ENCODE data around the gene DCAF10. TPM values are rescaled to one million over a fixed set of nuclear protein-coding genes. Genes with fewer than 3 reads are reported as not detected.

DCAF10 gene
- total and polyA plus RNA-seq, 10 of the 15 experiments (the other 5 are each of a cell fraction or from before 2014, with no cell fraction given) = 3.9 to 21.7 (median 9.8) TPM

GRCh38 chr9:37818849-37819248, 18.3 kb downstream of the DCAF10 start:
- no peaks in the 10 kb centered on the region for H3K9me3 ChIP-seq (replicated peaks; ENCODE audit: control insufficient read depth, insufficient read depth, low read length)
- no peak overlapping the region for H2AFZ ChIP-seq (ENCODE audit: control insufficient read depth, low read depth, low read length)
- H3K27me3 ChIP-seq (replicated peaks in 1 of 2; ENCODE audit: control insufficient read depth in 2 of 2, insufficient read depth in 2 of 2, low read length in 1 of 2) = no peaks in the 10 kb centered on the region
- TF ChIP-seq, protein P1, sequence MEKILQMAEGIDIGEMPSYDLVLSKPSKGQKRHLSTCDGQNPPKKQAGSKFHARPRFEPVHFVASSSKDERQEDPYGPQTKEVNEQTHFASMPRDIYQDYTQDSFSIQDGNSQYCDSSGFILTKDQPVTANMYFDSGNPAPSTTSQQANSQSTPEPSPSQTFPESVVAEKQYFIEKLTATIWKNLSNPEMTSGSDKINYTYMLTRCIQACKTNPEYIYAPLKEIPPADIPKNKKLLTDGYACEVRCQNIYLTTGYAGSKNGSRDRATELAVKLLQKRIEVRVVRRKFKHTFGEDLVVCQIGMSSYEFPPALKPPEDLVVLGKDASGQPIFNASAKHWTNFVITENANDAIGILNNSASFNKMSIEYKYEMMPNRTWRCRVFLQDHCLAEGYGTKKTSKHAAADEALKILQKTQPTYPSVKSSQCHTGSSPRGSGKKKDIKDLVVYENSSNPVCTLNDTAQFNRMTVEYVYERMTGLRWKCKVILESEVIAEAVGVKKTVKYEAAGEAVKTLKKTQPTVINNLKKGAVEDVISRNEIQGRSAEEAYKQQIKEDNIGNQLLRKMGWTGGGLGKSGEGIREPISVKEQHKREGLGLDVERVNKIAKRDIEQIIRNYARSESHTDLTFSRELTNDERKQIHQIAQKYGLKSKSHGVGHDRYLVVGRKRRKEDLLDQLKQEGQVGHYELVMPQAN (conservative IDR thresholded peaks at IDR 0.05) = no peak
- TF ChIP-seq ZSCAN29 (IDR thresholded peaks at IDR 0.05) = no peak
- TF ChIP-seq YBX1 (IDR thresholded peaks at IDR 0.05) = no peak
- no peak for TF ChIP-seq GATAD2B (conservative IDR thresholded peaks at IDR 0.05; ENCODE audit: low read depth)
- no peak for TF ChIP-seq LARP7 (IDR thresholded peaks at IDR 0.05)
- TF ChIP-seq SREBF2 (IDR thresholded peaks at IDR 0.05; ENCODE audit: low read length) = no peak
- no peak for TF ChIP-seq SIX5 (IDR thresholded peaks at IDR 0.05; ENCODE audit: low read depth, low read length, severe bottlenecking)
- H3K27ac ChIP-seq (ENCODE audit: control insufficient read depth, insufficient read depth) = no peak overlapping the region
- H3K9ac ChIP-seq (ENCODE audit: control insufficient read depth, insufficient read depth, low read length) = no peak overlapping the region
- H3K4me2 ChIP-seq (ENCODE audit: control insufficient read depth, insufficient read depth) = no peak overlapping the region
- no peak for ATAC-seq
- 67% methylated on average over 2 of the region's 2 CpGs for WGBS (ENCODE audit: insufficient coverage, insufficient replicate concordance, low lambda C conversion rate, missing lambda C conversion rate)
- no peaks in the 10 kb centered on the region for H4K20me1 ChIP-seq (ENCODE audit: control insufficient read depth, insufficient read depth)
- ChIA-PET POLR2A (no interaction called here), RAD21 (ENCODE audit: unreplicated experiment) (no interaction called here), CTCF (interaction anchor here (1.3 kb wide), 1 partner anchor 9 kb away, joined by 3 read pairs; no protein-coding TSS in a partner anchor), SMC1A (ENCODE audit: uncharacterized antibody, unreplicated experiment) (interaction anchor here (0.7 to 1.3 kb wide), 5 partner anchors 12 to 86 kb away, joined by 3 to 5 read pairs (median 3); no protein-coding TSS in a partner anchor)
- H3K4me3 ChIP-seq = no peak overlapping the region
- no peak for FAIRE-seq
- in situ Hi-C loops (cut with MboI) (no loop called here), intact Hi-C loops (cut with micrococcal nuclease; ENCODE audit: unreplicated experiment) (no loop called here)
- no peaks in the 10 kb centered on the region for H3K79me2 ChIP-seq (ENCODE audit: control insufficient read depth, insufficient read depth, low read length)
- no peak for DNase-seq (ENCODE audit: low read depth, low spot score)
- peaks cover 2% of the 10 kb centered on the region; the same call in 1 of the 2 replicates for H3K4me1 ChIP-seq (ENCODE audit: control insufficient read depth, insufficient read depth, low read length)
- H3K36me3 ChIP-seq (ENCODE audit: control insufficient read depth in 2 of 2, insufficient read depth in 2 of 2, low read length in 1 of 2) = no peaks in the 10 kb centered on the region; a peak in 1 of 4 replicates
- no TSS peak for BruUV-seq (replicated peaks)

Data from GM12878 (cell line).